Measurements from ENCODE around the gene FLT4.
"Not testable (repeated sequence)": the region's sequence is repeated elsewhere in the genome, so short reads cannot be mapped to it uniquely, and the experiment has no call there.

The FLT4 gene

DNA sequence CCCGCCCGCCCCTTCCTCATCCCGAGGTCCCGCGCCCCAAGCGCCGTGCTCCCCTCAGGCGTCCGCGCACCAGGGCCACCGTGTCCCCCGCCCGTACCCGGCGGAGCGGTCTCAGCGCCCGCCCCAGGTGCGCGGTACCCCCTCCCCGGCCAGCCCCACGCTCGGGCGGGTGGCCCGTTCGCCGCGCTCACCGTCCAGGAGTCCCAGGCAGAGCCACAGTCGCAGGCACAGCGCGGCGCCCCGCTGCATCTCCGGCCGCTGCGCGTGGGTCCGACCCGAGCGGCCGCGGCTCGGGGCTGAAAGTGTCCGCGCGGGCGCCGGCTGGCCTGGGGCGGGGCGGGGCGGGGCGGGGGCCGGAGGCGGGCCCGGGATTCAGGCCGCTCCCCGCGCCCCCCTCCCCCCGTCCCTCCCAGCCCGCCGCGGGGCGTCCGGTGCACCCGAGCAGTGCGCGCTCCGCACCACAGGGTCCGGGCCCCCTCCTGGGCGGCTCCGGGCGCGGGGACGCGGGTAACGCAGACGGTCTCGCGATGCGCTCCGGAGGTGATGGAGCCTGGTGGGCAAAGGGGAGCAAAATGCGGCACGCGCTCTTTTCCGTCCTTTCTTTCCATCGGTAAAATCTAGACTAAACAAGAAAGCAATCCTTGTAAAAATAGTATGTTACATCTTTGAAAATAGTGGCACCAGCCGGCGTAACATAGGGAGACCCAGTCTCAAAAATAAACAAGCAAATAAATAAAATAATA, at the start of gene FLT4:
TSS of gene FLT4 (minus strand) at position 304 of the 743 bp plus-strand sequence. CDS start at position 249, 55 bp downstream.
- no peak for DNase-seq

DNA sequence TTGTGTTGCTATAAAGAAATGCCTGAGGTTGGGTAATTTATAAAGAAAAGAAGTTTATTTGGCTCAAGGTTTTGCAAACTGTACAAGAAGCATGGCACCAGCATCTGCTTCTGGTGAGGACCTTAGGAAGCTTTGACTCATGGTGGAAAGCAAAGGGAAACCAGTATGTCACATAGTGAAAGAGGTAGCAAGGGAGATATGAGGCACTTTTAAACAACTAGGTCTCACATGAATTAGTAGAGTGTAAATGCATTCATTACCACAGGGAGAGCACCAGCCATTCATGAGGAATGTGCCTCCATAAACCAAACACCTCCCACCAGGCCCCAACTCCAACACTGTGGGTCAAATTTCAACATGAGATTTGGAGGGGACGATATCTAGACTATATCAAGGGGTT, 49.6 kb upstream of the FLT4 start:
- no peak for DNase-seq

DNA sequence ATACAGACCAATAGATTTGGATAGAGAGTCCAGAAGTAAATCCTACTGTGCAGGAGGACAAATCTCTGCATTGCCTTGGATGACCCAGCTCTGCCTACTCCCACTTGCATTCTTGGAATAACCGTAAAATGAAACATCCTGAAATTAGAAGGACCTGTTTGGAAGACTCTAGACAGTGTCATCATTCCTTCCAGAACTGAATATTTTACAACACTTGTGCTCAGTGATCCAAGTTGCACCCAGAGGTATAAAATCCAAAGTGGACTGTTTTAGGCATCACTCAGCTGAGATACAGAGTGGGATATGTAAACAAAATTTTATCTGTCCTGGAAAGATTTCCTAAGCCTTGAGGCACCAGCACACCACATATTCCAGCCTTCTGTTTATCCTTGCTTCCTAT, 46.7 kb upstream of the FLT4 start:
- no peak for DNase-seq

DNA sequence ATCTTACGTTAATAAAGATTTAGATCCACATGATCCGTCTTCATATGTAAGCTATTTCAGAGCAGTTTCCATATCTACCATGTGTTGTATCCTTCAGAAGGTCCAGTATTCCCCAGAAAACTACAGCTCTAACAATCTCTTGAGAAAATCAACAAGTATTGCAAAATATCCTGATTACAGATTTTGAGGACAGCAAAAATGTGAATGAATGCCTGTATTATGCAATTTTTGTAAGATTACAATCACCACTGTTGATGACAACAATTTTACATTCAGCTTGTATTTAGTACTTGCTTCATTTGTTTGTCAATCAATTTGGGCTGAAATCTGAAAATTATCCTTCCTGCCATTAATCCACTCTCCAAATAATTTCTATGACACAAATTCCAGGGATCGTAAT, 43.0 kb upstream of the FLT4 start:
- DNase-seq: no peak

DNA sequence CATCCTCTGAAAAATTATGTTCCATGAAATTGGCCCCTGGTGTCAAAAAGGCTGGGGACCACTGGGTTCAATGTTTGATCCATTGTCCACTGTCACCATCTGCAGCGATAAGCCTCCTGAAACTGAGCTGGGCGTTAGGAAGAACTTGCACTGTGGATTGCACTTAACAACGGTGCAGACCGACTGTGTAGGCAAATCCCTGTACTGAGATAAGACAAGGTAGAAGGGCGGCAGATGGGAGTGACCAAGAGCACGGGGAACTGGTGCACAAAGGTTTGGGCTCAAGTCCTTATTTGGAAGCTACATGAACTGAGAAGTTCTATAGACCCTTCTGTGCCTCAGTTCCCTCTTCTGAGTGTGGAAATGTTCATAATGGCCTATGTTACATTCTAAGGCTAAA, 41.6 kb upstream of the FLT4 start:
- DNase-seq: no peak

DNA sequence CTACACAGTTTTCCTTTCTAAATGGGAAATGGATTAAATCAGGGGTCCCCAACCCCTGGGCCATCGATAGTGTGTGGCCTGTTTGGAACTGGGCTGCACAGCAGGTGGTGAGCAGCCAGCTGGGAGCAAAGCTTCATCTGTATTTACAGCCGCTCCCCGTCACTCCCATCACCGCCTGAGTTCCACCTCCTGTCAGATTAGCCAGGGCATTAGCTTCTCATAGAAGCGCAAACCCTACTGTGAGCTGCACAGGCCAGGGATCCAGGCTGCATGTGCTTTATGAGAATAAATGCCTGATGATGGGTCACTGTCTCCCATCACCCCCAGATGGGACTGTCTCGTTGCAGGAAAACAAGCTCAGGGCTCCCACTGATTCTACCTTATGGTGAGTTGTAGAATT, 41.2 kb upstream of the FLT4 start:
- DNase-seq: no peak

DNA sequence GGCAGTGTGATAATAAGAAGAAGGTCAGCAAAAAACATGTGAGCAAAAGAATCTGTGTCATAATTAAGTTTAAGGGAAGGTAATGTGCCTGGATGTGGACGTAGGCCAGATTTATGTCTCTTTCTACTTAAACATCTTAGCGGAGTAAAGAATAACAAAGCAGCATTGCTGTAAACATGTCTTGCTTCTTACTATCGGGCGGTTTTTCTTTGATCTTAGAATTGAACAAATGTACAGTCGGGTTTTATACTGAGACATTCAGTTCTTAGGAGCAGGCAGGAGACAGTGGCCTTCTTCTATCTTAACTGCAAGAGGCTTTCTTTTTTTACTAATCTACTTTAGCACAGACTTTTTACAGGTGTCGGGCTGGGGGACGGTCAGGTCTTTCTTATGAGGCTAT, 40.4 kb upstream of the FLT4 start:
- no peak for DNase-seq

DNA sequence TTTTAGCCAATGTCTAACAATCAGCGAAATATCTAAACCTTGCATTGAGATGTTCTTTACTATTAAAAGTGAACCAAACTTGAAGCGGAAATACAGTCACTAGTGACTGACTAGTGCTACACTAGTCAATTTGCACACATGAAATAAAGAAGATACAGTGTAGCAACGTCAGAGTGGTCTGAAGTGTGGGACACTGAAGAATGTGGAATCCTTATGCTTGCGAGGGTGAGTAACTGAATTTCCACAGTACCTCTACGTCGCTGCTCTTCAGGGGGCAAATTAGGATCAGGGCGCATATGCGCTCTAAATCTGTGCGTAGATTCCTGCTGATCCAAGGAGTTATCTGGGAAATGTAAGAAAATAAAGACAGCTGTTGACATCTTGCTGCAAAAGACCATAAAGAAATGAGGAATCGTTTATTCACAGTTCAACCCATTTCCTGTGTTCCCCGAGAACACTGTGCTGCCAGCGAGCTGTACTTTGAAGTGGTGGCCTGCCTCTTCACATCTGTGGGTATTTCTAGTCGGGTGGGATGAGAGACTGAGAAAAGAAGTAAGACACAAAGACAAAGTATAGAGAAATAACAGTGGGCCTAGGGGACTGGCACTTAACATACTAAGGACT, 39.8 kb upstream of the FLT4 start:
- DNase-seq: no peak

DNA sequence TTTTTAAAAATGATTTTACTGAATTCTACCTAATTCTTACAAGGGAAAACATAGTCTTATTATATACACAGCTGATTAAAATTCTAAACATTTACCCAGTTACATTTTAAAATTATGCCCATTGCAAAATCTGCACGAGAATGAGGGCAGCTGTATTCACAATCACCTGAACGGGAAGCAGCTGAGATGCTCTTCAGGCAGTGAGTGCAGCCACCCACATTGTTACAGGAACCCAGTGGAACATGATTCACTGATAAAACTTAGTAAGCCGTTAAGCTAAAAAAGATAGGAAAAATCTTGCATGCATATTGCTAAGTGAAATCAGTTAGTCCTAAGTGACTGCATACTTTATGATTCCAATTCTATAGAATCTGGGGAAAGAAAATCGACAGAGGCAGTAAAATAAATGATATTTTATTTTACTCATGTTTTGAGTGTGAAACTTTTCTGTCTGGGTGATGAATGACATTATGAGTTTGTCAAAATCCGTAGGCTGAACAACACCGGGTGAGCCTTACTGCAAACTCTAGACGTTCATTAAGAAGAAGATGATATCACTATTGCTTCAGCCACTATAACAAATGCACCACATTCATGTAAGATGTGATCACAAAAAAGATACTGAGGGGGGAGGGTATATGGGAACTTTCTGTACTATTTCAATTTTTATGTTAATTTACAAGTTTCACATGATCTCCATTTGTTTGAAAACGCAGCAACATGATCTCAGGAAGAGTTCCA, 39.1 kb upstream of the FLT4 start:
- no peak for DNase-seq

DNA sequence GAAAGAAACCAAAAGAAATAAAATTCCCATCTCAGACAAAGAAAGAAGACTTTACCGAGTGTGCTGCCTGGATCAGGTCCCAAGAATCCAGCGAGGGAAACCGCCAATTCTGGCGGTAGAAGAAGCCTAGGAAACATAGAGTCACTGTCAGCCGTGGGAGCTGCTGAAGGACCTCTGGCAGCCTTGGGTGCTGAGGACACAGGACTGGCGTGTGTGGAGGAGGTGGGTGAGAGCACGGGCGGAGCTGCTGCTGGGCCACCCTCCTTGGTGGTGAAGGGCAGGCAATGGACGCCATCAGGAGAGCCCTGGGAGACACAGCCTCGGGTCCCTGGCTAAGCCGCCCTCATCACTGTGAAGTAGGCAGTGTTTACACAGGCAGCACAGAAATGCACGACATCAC, 37.4 kb upstream of the FLT4 start:
- not testable (repeated sequence) for DNase-seq

DNA sequence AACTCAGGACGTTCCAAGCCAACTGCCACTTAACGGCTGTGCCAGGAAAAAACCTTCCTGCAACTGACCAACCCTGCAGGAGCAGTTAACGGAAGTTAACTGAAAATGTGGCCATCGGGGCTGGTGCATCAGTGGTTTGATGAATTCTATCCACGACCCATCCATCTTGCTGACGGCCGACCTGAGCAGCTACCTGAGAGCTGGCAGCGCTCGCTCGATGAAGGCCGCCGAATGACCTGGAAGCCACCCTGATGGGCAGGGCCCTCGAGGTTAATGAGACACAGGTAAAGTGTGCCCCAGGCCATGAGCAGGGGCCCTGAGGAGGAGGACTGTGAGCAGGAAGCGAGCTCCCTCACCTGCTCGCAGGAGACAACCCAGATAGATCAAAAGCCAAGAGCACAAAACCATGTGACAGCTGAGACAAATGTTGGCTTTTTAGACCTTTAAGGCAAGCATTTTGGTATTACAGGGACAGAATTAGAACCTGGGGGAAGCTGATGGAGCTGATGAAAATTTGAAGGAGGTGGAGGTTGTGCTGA, 35.3 kb upstream of the FLT4 start:
- no peak for DNase-seq

DNA sequence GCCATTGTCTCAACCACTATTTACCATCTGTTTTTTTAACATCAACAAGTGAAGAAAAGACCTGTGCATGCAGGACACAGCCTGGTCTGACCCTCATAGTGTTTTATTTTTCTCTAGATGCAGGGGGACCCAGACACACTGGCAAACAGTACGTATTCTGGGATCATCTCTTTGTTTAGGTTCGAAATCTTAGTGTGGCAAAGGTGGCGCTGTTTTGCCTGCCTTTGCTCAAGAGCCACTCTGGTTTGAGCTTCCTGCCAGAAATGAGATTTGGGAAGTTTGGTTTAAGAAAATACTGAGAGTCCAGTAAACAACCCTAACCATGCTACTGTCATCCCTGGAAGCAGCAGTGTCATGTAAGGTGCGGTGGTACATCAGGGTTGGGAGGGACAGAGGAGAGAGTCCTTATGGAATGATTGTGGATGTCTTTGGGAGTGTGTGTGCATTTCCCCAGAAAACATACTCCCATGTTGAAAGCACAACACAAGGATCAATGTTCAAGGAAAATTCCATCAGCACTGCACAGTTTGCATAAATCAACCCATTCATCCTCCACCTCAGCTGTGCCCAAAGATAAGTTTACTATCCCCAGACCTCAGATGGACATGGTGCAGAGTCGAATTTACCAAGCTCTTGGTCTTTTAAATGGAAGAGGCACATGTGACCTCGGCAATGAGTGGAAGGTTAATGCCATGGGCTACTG, 34.0 kb upstream of the FLT4 start:
- no peak for DNase-seq

DNA sequence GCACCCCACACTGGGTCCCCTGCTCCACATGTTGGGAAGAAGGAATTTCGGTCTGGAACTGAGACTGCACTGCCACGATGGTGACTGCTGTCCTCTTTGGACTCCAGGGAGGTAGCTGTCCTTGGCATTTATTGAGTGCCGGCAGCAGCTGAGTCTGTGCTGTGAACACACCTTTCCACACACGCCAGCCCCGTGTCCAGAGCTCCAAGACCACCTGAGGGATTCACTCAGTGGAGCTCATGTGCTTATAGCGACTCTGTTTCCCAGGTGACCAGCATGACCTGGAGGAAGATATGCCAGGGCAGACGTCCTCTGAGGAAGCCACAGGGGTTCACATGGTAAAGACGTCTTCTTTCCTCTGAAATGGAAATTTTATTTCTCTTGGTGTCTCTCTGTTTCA, 33.2 kb upstream of the FLT4 start:
- no peak for DNase-seq

DNA sequence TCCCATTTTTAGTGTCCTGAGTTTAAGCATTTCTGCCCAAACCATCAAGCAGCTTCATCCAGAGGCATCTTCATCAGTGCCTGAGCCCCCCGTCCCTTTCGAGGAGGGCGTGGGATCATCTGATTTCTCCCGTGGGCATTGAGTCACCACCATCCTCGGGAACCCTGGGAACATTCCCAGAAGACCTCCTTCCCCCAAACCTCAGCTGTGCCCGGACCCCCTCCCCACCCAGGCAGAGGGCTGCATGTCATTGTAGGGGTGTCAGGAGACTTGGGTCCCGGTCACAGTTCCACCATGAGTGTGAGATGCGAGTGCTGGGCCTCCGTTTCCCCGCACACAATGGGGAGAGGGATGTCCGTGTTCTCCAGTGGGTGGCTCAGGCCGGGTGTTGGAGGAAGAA, 32.6 kb upstream of the FLT4 start:
- DNase-seq: not testable (repeated sequence)

DNA sequence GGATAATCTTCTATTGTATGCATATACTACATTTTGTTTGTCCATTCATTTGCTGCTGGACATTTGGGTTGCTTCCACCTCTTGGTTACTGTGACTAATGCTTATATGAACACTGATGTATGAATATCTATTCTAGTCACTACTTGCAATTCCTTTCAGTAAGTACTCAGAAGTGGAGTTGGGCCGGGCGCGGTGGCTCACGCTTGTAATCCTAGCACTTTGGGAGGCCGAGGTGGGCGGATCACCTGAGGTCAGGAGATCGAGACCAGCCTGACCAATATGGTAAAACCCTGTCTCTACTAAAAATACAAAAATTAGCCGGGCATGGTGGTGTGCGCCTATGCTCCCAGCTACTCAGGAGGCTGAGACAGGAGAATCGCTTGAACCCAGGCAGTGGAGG, 28.9 kb upstream of the FLT4 start:
- not testable (repeated sequence) for DNase-seq

DNA sequence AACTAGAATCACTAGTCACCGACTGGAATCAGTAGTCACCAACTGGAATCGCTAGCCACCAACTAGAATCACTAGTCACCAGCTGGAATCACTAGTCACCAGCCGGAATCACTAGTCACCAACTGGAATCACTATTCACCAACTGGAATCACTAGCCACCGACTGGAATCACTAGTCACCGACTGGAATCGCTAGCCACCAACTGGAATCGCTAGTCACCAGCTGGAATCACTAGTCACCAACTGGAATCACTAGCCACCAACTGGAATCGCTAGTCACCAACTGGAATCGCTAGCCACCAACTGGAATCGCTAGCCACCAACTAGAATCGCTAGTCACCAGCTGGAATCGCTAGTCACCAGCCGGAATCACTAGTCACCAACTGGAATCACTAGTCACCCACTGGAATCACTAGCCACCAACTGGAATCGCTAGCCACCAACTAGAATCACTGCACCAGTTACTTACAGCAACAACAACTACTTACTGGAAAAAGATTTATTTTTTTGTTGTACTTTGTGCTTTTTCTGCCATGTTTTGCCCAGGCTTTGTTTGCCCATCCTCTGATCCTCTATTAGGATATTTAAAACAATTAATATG, 25.7 kb upstream of the FLT4 start:
- no peak for DNase-seq

DNA sequence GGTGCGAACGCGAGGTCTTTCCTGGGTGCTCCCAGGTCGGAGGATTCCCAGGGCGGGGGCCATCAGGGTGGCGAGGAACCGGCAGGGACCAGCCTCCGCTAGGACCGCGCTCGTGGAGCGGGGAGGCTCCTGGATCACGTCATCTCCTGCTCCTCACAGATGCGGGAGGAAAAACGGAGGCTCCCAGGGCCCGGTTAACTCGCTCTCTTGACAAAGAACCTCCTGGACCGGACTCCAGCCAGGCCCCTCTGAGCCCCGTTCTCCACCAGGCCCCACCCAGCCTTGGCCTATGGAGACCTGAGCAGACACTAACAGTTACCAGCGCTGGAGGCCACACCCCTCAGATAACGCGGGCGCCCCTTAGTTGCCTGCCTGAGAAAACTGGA, 24.7 kb upstream of the FLT4 start:
- DNase-seq: not testable (repeated sequence)

DNA sequence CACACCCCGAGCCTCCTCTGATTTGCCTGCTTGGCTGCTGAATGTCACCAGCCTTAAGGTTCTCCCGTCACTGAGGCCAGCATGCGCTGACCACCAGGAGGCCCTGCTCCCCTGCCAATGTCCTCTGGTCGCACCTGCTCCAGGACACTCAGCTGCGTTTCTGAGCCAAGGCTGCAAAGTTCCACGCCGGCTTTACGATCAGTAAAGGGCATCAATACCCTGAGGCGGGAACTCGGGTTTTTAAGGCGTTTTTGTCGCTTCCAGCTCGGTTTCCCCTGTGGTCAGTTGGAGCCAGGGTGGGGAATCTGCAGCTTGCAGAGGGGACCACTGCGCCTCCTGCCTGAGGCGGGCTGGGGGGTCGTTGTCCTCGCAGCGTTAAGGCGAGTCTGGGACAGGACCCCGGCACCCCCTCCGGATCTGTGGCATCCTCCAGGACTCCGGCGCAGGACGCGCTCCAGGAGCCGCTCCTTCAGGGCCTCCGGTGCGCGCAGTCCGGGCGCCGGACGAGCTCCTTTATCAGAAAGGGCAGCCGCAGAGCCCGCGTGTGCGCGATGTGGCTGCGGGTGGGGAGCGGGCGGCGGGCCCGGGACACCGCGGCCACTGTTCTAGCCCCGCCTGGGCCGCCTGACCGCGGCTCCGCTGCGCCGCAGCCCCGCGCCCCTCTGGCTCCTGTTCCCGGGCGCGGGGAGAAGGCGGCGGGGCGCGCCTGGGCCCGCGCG, 24.1 kb upstream of the FLT4 start:
- no peak for DNase-seq

DNA sequence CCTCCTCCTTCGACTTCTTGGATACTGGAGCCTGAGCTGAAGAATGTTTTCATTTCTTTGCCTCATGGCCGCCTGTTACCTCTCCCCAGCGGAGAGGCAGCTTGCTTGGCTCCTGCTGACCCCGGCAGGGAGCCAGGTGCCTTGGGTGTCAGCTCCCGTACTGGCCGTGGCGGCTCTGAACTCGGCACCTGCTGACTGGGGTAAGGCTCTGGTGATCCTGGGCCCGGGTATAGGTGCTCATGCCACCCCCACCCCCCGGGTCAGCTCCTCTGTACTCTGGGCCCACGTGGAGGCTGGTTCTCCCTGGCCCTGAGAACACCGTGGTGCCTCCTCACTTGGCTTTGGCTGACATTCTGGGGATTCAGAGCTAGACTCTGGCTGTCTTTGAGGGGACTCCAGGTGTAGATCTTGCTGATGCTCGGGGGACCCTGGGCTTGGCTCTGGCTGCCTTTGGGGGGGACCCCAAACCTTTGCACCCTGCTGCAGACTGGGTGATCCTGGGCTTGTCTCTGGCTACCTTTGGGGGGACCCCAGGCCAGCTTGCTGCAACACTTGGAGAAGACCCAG, 22.6 kb upstream of the FLT4 start:
- DNase-seq: not testable (repeated sequence)

DNA sequence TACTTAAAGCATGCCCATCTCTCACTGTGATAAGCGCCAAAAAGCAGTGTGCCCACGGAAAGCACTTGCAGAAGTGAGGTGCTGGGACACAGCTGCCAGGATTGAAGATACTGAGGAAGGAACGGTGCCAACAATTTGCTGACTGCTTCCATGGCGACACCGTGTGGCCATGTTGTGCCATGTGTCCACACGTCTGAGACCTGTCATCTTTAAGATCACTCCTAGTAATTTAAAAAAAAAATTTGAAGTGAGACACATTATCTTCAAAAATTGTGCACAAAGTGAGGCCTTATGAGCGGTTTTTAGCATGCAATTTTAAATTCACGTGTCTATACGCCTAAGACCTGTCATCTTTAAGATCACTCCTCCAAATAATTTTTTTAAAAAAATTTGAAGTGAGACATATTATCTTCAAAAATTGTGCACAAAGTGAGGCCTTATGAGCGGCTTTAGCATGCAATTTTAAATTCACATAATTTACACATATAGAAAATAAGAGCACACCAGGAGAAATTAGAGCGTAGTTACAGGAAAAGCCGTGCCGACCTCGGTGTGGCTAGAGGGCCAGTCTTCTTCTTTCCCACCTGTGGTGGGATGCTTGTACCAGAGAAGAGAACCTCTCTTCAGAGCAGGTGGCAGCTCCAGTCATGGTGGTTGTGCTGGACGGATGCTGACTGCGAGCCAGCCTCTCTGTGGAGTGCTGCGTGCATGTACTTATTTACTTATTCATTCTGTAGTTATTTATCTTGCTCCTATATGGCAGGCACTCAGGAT, 21.4 kb upstream of the FLT4 start:
- peak; percentile 4 for DNase-seq

DNA sequence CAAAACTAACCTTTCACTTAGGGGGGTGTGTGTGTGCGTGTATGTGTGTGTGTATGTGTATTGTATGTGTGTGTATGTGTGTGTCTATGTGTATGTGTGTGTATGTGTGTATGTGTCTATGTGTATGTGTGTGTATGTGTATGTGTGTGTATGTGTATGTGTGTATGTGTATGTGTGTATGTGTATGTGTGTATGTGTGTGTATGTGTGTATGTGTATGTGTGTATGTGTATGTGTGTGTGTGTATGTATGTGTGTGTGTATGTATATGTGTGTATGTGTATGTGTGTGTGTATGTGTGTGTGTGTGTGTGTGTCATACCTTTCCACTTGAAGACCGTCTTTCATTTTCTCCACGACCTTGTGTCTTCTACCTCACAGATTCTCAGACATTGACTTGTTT, 20.8 kb upstream of the FLT4 start:
- DNase-seq: no peak

Data from DMS79 (cell line).